ENCODE measurements around the gene SSU72. TPM values are rescaled to one million over a fixed set of nuclear protein-coding genes. Genes with fewer than 3 reads are reported as not detected.

SSU72 gene
- total RNA-seq, 4 donors from 2014 or later: 102 to 115 (median 109) TPM

GRCh38 chr1:1550087-1550486 lies 24.6 kb downstream of the SSU72 start:
- Histone ChIP-seq H3K36me3 (no peaks in the 10 kb centered on the region), H3K4me3 (no peak overlapping the region), H3K27me3 (no peaks in the 10 kb centered on the region), H3K4me1 (peaks cover 19% of the 10 kb centered on the region), H3K27ac (no peak overlapping the region), H3K9me3 (no peaks in the 10 kb centered on the region)
- DNase-seq (ENCODE audit: low spot score in 2 of 2): no peak
- no peak for TF ChIP-seq POLR2A (IDR thresholded peaks at IDR 0.05)
- TF ChIP-seq CTCF (IDR thresholded peaks at IDR 0.05): no peak
- TF ChIP-seq EP300 (IDR thresholded peaks at IDR 0.05): no peak
- TF ChIP-seq POLR2AphosphoS5 (IDR thresholded peaks at IDR 0.05): no peak
- 74% methylated on average over 7 of the region's 7 CpGs for WGBS

GRCh38 chr1:1548591-1548990 lies 26.1 kb downstream of the SSU72 start:
- no peak overlapping the region for H3K4me3 ChIP-seq
- H3K36me3 ChIP-seq: no peaks in the 10 kb centered on the region
- no peak for DNase-seq (ENCODE audit: low spot score in 2 of 2)
- no peaks in the 10 kb centered on the region for H3K9me3 ChIP-seq
- TF ChIP-seq POLR2A (IDR thresholded peaks at IDR 0.05) (no peak), POLR2AphosphoS5 (IDR thresholded peaks at IDR 0.05) (no peak), EP300 (IDR thresholded peaks at IDR 0.05) (no peak), CTCF (IDR thresholded peaks at IDR 0.05) (no peak)
- no peak overlapping the region for H3K27ac ChIP-seq
- H3K27me3 ChIP-seq: no peaks in the 10 kb centered on the region
- 73% methylated on average over 8 of the region's 14 CpGs for WGBS
- peaks cover 10% of the 10 kb centered on the region for H3K4me1 ChIP-seq

- H3K27me3 ChIP-seq: no peaks in the 10 kb centered on the region
- H3K4me1 ChIP-seq: peaks cover 16% of the 10 kb centered on the region
- no peak for DNase-seq (ENCODE audit: low spot score in 2 of 2)
- WGBS: 73% methylated on average over 18 of the region's 19 CpGs
- H3K4me3 ChIP-seq: no peak overlapping the region
- peaks cover 11% of the 10 kb centered on the region for H3K36me3 ChIP-seq
- no peaks in the 10 kb centered on the region for H3K9me3 ChIP-seq
- no peak overlapping the region for H3K27ac ChIP-seq
- TF ChIP-seq CTCF (IDR thresholded peaks at IDR 0.05) (no peak), POLR2A (IDR thresholded peaks at IDR 0.05) (no peak), EP300 (IDR thresholded peaks at IDR 0.05) (no peak), POLR2AphosphoS5 (IDR thresholded peaks at IDR 0.05) (no peak)
Measured at GRCh38 chr1:1547476-1547875, 27.2 kb downstream of the SSU72 start.

- H3K36me3 ChIP-seq: peaks cover 14% of the 10 kb centered on the region
- peaks cover 16% of the 10 kb centered on the region for H3K4me1 ChIP-seq
- H3K27me3 ChIP-seq: no peaks in the 10 kb centered on the region
- H3K9me3 ChIP-seq: no peaks in the 10 kb centered on the region
- no peak overlapping the region for H3K27ac ChIP-seq
- H3K4me3 ChIP-seq: no peak overlapping the region
- DNase-seq (ENCODE audit: low spot score in 2 of 2): no peak
- 87% methylated on average over 9 of the region's 9 CpGs for WGBS
- TF ChIP-seq POLR2AphosphoS5 (IDR thresholded peaks at IDR 0.05) (no peak), POLR2A (IDR thresholded peaks at IDR 0.05) (no peak), CTCF (IDR thresholded peaks at IDR 0.05) (no peak), EP300 (IDR thresholded peaks at IDR 0.05) (no peak)
Measured at GRCh38 chr1:1547011-1547410, 27.7 kb downstream of the SSU72 start.

GRCh38 chr1:1545946-1546737 lies 28.5 kb downstream of the SSU72 start:
- WGBS: 80% methylated on average over 20 of the region's 23 CpGs
- Histone ChIP-seq H3K36me3 (peaks cover 22% of the 10 kb centered on the region), H3K9me3 (no peaks in the 10 kb centered on the region), H3K27me3 (no peaks in the 10 kb centered on the region), H3K4me3 (no peak overlapping the region), H3K4me1 (peaks cover 15% of the 10 kb centered on the region), H3K27ac (no peak overlapping the region)
- no peak for TF ChIP-seq POLR2AphosphoS5 (IDR thresholded peaks at IDR 0.05)
- no peak for TF ChIP-seq CTCF (IDR thresholded peaks at IDR 0.05)
- no peak for DNase-seq (ENCODE audit: low spot score in 2 of 2)
